Gastrocnemius medialis (tissue), 4 donors: Measurements from ENCODE around the gene SETD1A. TPM values are rescaled to one million over a fixed set of nuclear protein-coding genes. Genes with fewer than 3 reads are reported as not detected.

Experiments
- ATAC-seq, 2 donors: fragments of 150-250 bp; one replicate each; pipeline ENCODE4 v1.9.1; 2016
- DNase-seq, 2 donors: peaks; one replicate each; pipeline ENCODE4 v3.0.0-alpha.2; 2019
- H3K27ac ChIP-seq, 4 donors: fragments of 200-600 bp; sonication (generic); 1 replicate in 1 of 4; 2 replicates in 3 of 4; pipeline ENCODE4 v1.5.1; 2016 to 2018; ENCODE audit warnings: mild to moderate bottlenecking in 2 of 4, moderate library complexity in 1 of 4
- H3K27me3 ChIP-seq, 3 donors: fragments of 200-600 bp; sonication (generic) in 2 of 3; 1 replicate in 1 of 3; 2 replicates in 2 of 3; pipeline versions ENCODE4 v1.5.1 to v1.6.0; 2016 to 2019; ENCODE audit warnings: mild to moderate bottlenecking in 1 of 3, moderate library complexity in 1 of 3
- H3K36me3 ChIP-seq, 2 donors: fragments of 200-600 bp; sonication (generic) in 1 of 2; one replicate each; pipeline ENCODE4 v1.5.1; 2017 to 2018
- H3K4me1 ChIP-seq, 2 donors: fragments of 200-600 bp; sonication (generic) in 1 of 2; one replicate each; pipeline ENCODE4 v1.5.1; 2016 to 2017; ENCODE audit warnings: mild to moderate bottlenecking in 2 of 2
- H3K4me3 ChIP-seq, 4 donors: fragments of 200-600 bp; sonication (generic) in 3 of 4; 1 replicate in 1 of 4; 2 replicates in 3 of 4; pipeline ENCODE4 v1.5.1; 2016 to 2019; ENCODE audit warnings: mild to moderate bottlenecking in 2 of 4
- H3K9me3 ChIP-seq, 3 donors: fragments of 200-600 bp; sonication (generic) in 2 of 3; 1 replicate in 1 of 3; 2 replicates in 2 of 3; pipeline ENCODE4 v1.5.1; 2016 to 2019
- CTCF ChIP-seq, 5 experiments: fragments of 450-650 bp in 3 of 5; fragments of 200-600 bp in 2 of 5; sonication (generic) in 2 of 5; IDR thresholded peaks in 4 of 5; conservative IDR thresholded peaks in 1 of 5; 1 replicate in 4 of 5; 2 replicates in 1 of 5; pipeline ENCODE4 v1.5.1; 2016 to 2019; ENCODE audit warnings: antibody characterized with exemption in 5 of 5, mild to moderate bottlenecking in 3 of 5, moderate library complexity in 3 of 5
- POLR2A ChIP-seq, 2 donors: fragments of 450-650 bp; IDR thresholded peaks; one replicate each; pipeline ENCODE4 v1.6.1; 2017; ENCODE audit warnings: antibody characterized with exemption in 2 of 2, mild to moderate bottlenecking in 2 of 2, moderate library complexity in 2 of 2
- in situ Hi-C, 4 donors: fragments of 200-750 bp; cut with MboI; loops; one replicate each; pipeline versions ENCODE4 v1.15.0 to v1.8.0; 2017; ENCODE audit warnings: low sequenced_read_pairs in 4 of 4
- intact Hi-C: fragments of 100-400 bp; cut with DNase I; formaldehyde crosslinking; loops from one replicate; pipeline ENCODE4 v1.15.1; 2023; ENCODE audit warnings: low total_unique reads
- total RNA-seq, 4 donors: library from RNA; depleted of rRNA; stranded (reverse); fragments of >200 nt; gene quantifications; one replicate each; pipeline versions ENCODE4 v1.1.0 to v1.2.3, GENCODE V29; 2016

The SETD1A gene
- total RNA-seq, 4 donors from 2014 or later, result 3.8 to 15.4 (median 9.8) TPM

- TF ChIP-seq CTCF (IDR thresholded peaks at IDR 0.05 in 4 of 5, conservative IDR thresholded peaks at IDR 0.05 in 1 of 5) (no peak), POLR2A (IDR thresholded peaks at IDR 0.05) (no peak)
- Histone ChIP-seq H3K36me3 (peaks cover 0 to 7% of the 10 kb centered on the region in 2 donors), H3K9me3 (no peaks in the 10 kb centered on the region), H3K27ac (no peak overlapping the region), H3K4me3 (no peak overlapping the region), H3K27me3 (no peaks in the 10 kb centered on the region), H3K4me1 (peaks cover 6 to 16% of the 10 kb centered on the region in 2 donors)
- intact Hi-C loops (no loop called here), in situ Hi-C loops (no loop called here)
- ATAC-seq (no peak), DNase-seq (no peak)
Measured at GRCh38 chr16:30928390-30928789, 29.2 kb upstream of the SETD1A start.

GRCh38 chr16:30929167-30929566 lies 28.4 kb upstream of the SETD1A start:
- no peaks in the 10 kb centered on the region for H3K27me3 ChIP-seq
- H3K9me3 ChIP-seq, result no peaks in the 10 kb centered on the region
- peaks cover 5 to 10% of the 10 kb centered on the region in 2 donors for H3K4me1 ChIP-seq
- TF ChIP-seq POLR2A (IDR thresholded peaks at IDR 0.05), result no peak
- no peak for TF ChIP-seq CTCF (IDR thresholded peaks at IDR 0.05 in 4 of 5, conservative IDR thresholded peaks at IDR 0.05 in 1 of 5)
- DNase-seq, result no peak
- no peak for ATAC-seq
- intact Hi-C loops, result no loop called here
- no peak overlapping the region for H3K27ac ChIP-seq
- no peak overlapping the region for H3K4me3 ChIP-seq
- H3K36me3 ChIP-seq, result peaks cover 0 to 7% of the 10 kb centered on the region in 2 donors
- in situ Hi-C loops, result no loop called here

- DNase-seq (no peak), ATAC-seq (no peak)
- no peaks in the 10 kb centered on the region for H3K9me3 ChIP-seq
- no peak overlapping the region for H3K27ac ChIP-seq
- TF ChIP-seq POLR2A (IDR thresholded peaks at IDR 0.05), result no peak
- no peak for TF ChIP-seq CTCF (IDR thresholded peaks at IDR 0.05 in 4 of 5, conservative IDR thresholded peaks at IDR 0.05 in 1 of 5)
- intact Hi-C loops, result no loop called here
- H3K4me1 ChIP-seq, result peaks cover 0 to 5% of the 10 kb centered on the region in 2 donors
- in situ Hi-C loops, result no loop called here
- H3K27me3 ChIP-seq, result no peaks in the 10 kb centered on the region
- no peak overlapping the region for H3K4me3 ChIP-seq
- peaks cover 0 to 7% of the 10 kb centered on the region in 2 donors for H3K36me3 ChIP-seq
Measured at GRCh38 chr16:30930160-30930571, 27.4 kb upstream of the SETD1A start.

- Histone ChIP-seq H3K36me3 (peaks cover 0 to 7% of the 10 kb centered on the region in 2 donors), H3K9me3 (no peaks in the 10 kb centered on the region), H3K4me3 (no peak overlapping the region), H3K27me3 (no peaks in the 10 kb centered on the region), H3K27ac (no peak overlapping the region), H3K4me1 (peaks cover 0 to 5% of the 10 kb centered on the region in 2 donors)
- in situ Hi-C loops (no loop called here), intact Hi-C loops (no loop called here)
- TF ChIP-seq CTCF (IDR thresholded peaks at IDR 0.05 in 4 of 5, conservative IDR thresholded peaks at IDR 0.05 in 1 of 5), result no peak
- no peak for TF ChIP-seq POLR2A (IDR thresholded peaks at IDR 0.05)
- ATAC-seq (no peak), DNase-seq (no peak)
Measured at GRCh38 chr16:30931068-30931650, 26.4 kb upstream of the SETD1A start.
